HCT116 (cell line): ENCODE data around the gene MIDN. TPM values are rescaled to one million over a fixed set of nuclear protein-coding genes. Genes with fewer than 3 reads are reported as not detected.

ENCODE experiments used
- ATAC-seq: fragments of 200-7000 bp; cut with Tn5 transposase; 2 replicates; pipeline ENCODE4 v1.9.1; 2020; ENCODE audit warnings: mild to moderate bottlenecking, moderate library complexity
- BruUV-seq: library from RNA; stranded (reverse); fragments of 400-500 nt; replicated peaks from 2 replicates; lab custom pipeline; 2021; lab: Mats Ljungman, UMichigan
- CTCF ChIA-PET: fragments of 300-600 bp; sonication (Branson Sonifier 250); formaldehyde crosslinking; loops from one replicate; lab custom pipeline; 2021; ENCODE audit warnings: antibody characterized with exemption; lab: Charles Lee
- POLR2A ChIA-PET: fragments of 300-600, 350-600 bp; sonication (Branson Sonifier 250); formaldehyde crosslinking; loops from one replicate; lab custom pipeline; 2021; ENCODE audit warnings: antibody characterized with exemption; lab: Charles Lee
- RAD21 ChIA-PET, 2 experiments: fragments of 300-600 bp; sonication (Branson Sonifier 250); formaldehyde crosslinking; loops; one replicate each; lab custom pipeline; 2023; ENCODE audit warnings: low total read pairs in 2 of 2; ENCODE audit not compliant: uncharacterized antibody in 2 of 2, unreplicated experiment in 2 of 2, low non-redundant PET in 1 of 2; lab: Charles Lee
- DNase-seq: peaks from one replicate; pipeline ENCODE4 v3.0.0-alpha.2; 2010; ENCODE audit warnings: low read depth, low spot score
- H2AFZ ChIP-seq: fragments of 200-600 bp; shearing (Covaris generic), sonication (generic); 2 replicates; pipeline ENCODE4 v1.6.1; 2017; ENCODE audit warnings: low read depth, mixed run types, mixed read lengths, antibody characterized with exemption, low read length; ENCODE audit not compliant: poor library complexity, severe bottlenecking
- H3K27ac ChIP-seq: 2 replicates; pipeline ENCODE4 v1.5.1; 2012; ENCODE audit warnings: low read depth, low read length
- H3K27me3 ChIP-seq: fragments of 200-600 bp; sonication (generic); 2 replicates; pipeline ENCODE4 v1.6.1; 2016; ENCODE audit warnings: mixed run types, low read length, mixed read lengths; ENCODE audit not compliant: insufficient read depth
- H3K36me3 ChIP-seq, 2 experiments: fragments of 200-500 bp in 1 of 2; fragments of 200-600 bp in 1 of 2; sonication (Bioruptor generic) in 1 of 2; sonication (generic) in 1 of 2; 2 replicates each; pipeline versions ENCODE4 v1.5.1 to v1.6.1; 2014 to 2016; ENCODE audit warnings: low read length in 2 of 2, inconsistent platforms in 1 of 2, mixed read lengths in 1 of 2, mixed run types in 1 of 2; ENCODE audit not compliant: insufficient read depth in 2 of 2, control insufficient read depth in 1 of 2
- H3K4me1 ChIP-seq, 2 experiments: fragments of 200-600 bp in 1 of 2; sonication (generic) in 1 of 2; 2 replicates each; pipeline versions ENCODE4 v1.5.1 to v1.6.1; 2012 to 2017; ENCODE audit warnings: low read length in 2 of 2, inconsistent platforms in 1 of 2, mild to moderate bottlenecking in 1 of 2, mixed read lengths in 1 of 2, mixed run types in 1 of 2, moderate library complexity in 1 of 2; ENCODE audit not compliant: insufficient read depth in 2 of 2, control insufficient read depth in 1 of 2
- H3K4me2 ChIP-seq: fragments of 200-600 bp; sonication (generic); 2 replicates; pipeline ENCODE4 v1.6.1; 2017; ENCODE audit warnings: mixed run types, low read length, mixed read lengths
- H3K4me3 ChIP-seq, 2 experiments: fragments of 200-600 bp in 1 of 2; sonication (generic) in 1 of 2; replicated peaks in 1 of 2; 2 replicates each; pipeline ENCODE4 v1.5.1; 2011 to 2016; ENCODE audit warnings: low read length in 2 of 2, control low read depth in 1 of 2, low read depth in 1 of 2, mild to moderate bottlenecking in 1 of 2, mixed read lengths in 1 of 2, mixed run types in 1 of 2
- H3K79me2 ChIP-seq: fragments of 200-600 bp; sonication (generic); 2 replicates; pipeline ENCODE4 v1.6.1; 2017; ENCODE audit warnings: mild to moderate bottlenecking, mixed run types, low read length, moderate library complexity, mixed read lengths; ENCODE audit not compliant: insufficient read depth
- H3K9ac ChIP-seq: fragments of 200-600 bp; sonication (generic); 2 replicates; pipeline ENCODE4 v1.6.1; 2016; ENCODE audit warnings: low read length, mixed read lengths
- H3K9me2 ChIP-seq: fragments of 200-600 bp; sonication (generic), shearing (Covaris generic); 2 replicates; pipeline ENCODE4 v1.6.1; 2017; ENCODE audit warnings: mixed run types, mild to moderate bottlenecking, moderate library complexity; ENCODE audit not compliant: insufficient read depth
- H3K9me3 ChIP-seq, 2 experiments: fragments of 200-500 bp in 1 of 2; fragments of 200-600 bp in 1 of 2; sonication (Bioruptor generic) in 1 of 2; sonication (generic) in 1 of 2; 2 replicates each; pipeline ENCODE4 v1.6.1; 2014 to 2017; ENCODE audit warnings: low read length in 2 of 2, mixed read lengths in 2 of 2, inconsistent platforms in 1 of 2, low read depth in 1 of 2, mild to moderate bottlenecking in 1 of 2, mixed run types in 1 of 2, moderate library complexity in 1 of 2; ENCODE audit not compliant: control insufficient read depth in 1 of 2, insufficient read depth in 1 of 2
- H4K20me1 ChIP-seq: fragments of 200-600 bp; sonication (generic), shearing (Covaris generic); 2 replicates; pipeline ENCODE4 v1.6.1; 2017; ENCODE audit warnings: mixed run types, mild to moderate bottlenecking, moderate library complexity; ENCODE audit not compliant: insufficient read depth
- CBX3 ChIP-seq: IDR thresholded peaks from 2 replicates; pipeline ENCODE4 v1.6.1; 2012; ENCODE audit warnings: low read depth
- EZH2 ChIP-seq: fragments of 200-600 bp; sonication (generic); IDR thresholded peaks from 2 replicates; pipeline ENCODE4 v1.6.1; 2017; ENCODE audit warnings: antibody characterized with exemption, mixed run types
- EZH2phosphoT487 ChIP-seq: fragments of 200-600 bp; IDR thresholded peaks from 2 replicates; pipeline ENCODE4 v1.6.1; 2018; ENCODE audit warnings: antibody characterized with exemption, borderline replicate concordance
- ZFX ChIP-seq: fragments of 450-650 bp; IDR thresholded peaks from 2 replicates; pipeline ENCODE4 v1.6.1; 2017
- intact Hi-C: fragments of 100-400 bp; cut with micrococcal nuclease; formaldehyde crosslinking; loops from 2 replicates; pipeline ENCODE4 v1.10.0; 2022
- total RNA-seq: library from RNA; stranded (reverse); gene quantifications from one replicate; pipeline ENCODE4 v1.2.1, GENCODE V29; 2021; ENCODE audit not compliant: unreplicated experiment
- TF ChIP-seq, protein P1 (sequence below): IDR thresholded peaks from 2 replicates; pipeline ENCODE4 v1.6.1; 2012
- TF ChIP-seq, protein P2 (sequence below): IDR thresholded peaks from 2 replicates; pipeline ENCODE4 v1.6.1; 2011; ENCODE audit warnings: mild to moderate bottlenecking, low read length, moderate library complexity; ENCODE audit not compliant: insufficient replicate concordance; ENCODE audit errors: extremely low read depth

Gene MIDN
- total RNA-seq, 1 experiment from 2014 or later, result 146 TPM

GRCh38 chr19:1274852-1275259 lies 26.5 kb downstream of the MIDN start:
- CTCF ChIA-PET, result interaction anchor here (1.0 to 2.7 kb wide), 3 partner anchors 9 to 31 kb away, joined by 6 to 31 read pairs (median 13); no protein-coding TSS in a partner anchor
- Histone ChIP-seq H3K36me3 (peaks cover 27 to 40% of the 10 kb centered on the region in 2 experiments; a peak in 3 of 4 replicates), H3K27ac (peak overlapping the region; percentile 100), H3K4me1 (peaks cover 26 to 57% of the 10 kb centered on the region in 2 experiments), H3K27me3 (no peaks in the 10 kb centered on the region), H4K20me1 (no peaks in the 10 kb centered on the region), H3K4me3 (peak overlapping the region; percentile 84 to 85), H3K9me2 (no peaks in the 10 kb centered on the region), H3K9me3 (no peaks in the 10 kb centered on the region), H3K4me2 (peak overlapping the region; percentile 99), H2AFZ (no peak overlapping the region), H3K9ac (peak overlapping the region; percentile 97), H3K79me2 (peaks cover 68% of the 10 kb centered on the region)
- no peak for DNase-seq
- intact Hi-C loops, result loop anchor here (10.0 kb wide), 1 partner anchor 130 kb away; the partner anchor contains the start of genes DAZAP1 and GAMT
- POLR2A ChIA-PET, result interaction anchor here (0.9 to 2.1 kb wide), 7 partner anchors 9 to 253 kb away, joined by 3 to 12 read pairs (median 5); partner anchors contain the start of genes ATP5F1D and RNU6-2
- no TSS peak for BruUV-seq
- peak; percentile 21 for ATAC-seq
- no peak for TF ChIP-seq CBX3
- TF ChIP-seq, protein P1, sequence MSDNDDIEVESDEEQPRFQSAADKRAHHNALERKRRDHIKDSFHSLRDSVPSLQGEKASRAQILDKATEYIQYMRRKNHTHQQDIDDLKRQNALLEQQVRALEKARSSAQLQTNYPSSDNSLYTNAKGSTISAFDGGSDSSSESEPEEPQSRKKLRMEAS, result 0 out of 2 replicates have a peak, but pooled peaks have one; percentile 5
- no peak for TF ChIP-seq EZH2phosphoT487
- no peak for TF ChIP-seq EZH2
- no peak for TF ChIP-seq ZFX
- TF ChIP-seq, protein P2, sequence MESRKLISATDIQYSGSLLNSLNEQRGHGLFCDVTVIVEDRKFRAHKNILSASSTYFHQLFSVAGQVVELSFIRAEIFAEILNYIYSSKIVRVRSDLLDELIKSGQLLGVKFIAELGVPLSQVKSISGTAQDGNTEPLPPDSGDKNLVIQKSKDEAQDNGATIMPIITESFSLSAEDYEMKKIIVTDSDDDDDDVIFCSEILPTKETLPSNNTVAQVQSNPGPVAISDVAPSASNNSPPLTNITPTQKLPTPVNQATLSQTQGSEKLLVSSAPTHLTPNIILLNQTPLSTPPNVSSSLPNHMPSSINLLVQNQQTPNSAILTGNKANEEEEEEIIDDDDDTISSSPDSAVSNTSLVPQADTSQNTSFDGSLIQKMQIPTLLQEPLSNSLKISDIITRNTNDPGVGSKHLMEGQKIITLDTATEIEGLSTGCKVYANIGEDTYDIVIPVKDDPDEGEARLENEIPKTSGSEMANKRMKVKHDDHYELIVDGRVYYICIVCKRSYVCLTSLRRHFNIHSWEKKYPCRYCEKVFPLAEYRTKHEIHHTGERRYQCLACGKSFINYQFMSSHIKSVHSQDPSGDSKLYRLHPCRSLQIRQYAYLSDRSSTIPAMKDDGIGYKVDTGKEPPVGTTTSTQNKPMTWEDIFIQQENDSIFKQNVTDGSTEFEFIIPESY, result peak; percentile 47
- RAD21 ChIA-PET, result no interaction called here
